HepG2 (cell line): ENCODE measurements around the gene TUBA4B. TPM values are rescaled to one million over a fixed set of nuclear protein-coding genes. Genes with fewer than 3 reads are reported as not detected.

Source experiments
- ARID5B ChIP-seq: IDR thresholded peaks from 2 replicates; pipeline ENCODE4 v1.4.0; 2020; ENCODE audit warnings: mild to moderate bottlenecking, missing genetic modification reagents
- ATF6 ChIP-seq: sonication (generic); formaldehyde crosslinking; conservative IDR thresholded peaks from 2 replicates; pipeline ENCODE4 v1.4.0; 2020; ENCODE audit warnings: missing genetic modification reagents
- FOXA1 ChIP-seq, 2 experiments: fragments of 450-650 bp in 1 of 2; sonication (generic) in 1 of 2; formaldehyde crosslinking in 1 of 2; IDR thresholded peaks; 2 replicates each; pipeline versions ENCODE4 v1.4.0 to v1.6.1; 2016 to 2020; ENCODE audit warnings: missing genetic modification reagents in 1 of 2
- KDM2A ChIP-seq: sonication (generic); formaldehyde crosslinking; IDR thresholded peaks from 2 replicates; pipeline ENCODE4 v1.4.0; 2020; ENCODE audit warnings: low read depth, missing genetic modification reagents, borderline replicate concordance
- MAZ ChIP-seq, 2 experiments: sonication (generic) in 1 of 2; formaldehyde crosslinking in 1 of 2; IDR thresholded peaks; 2 replicates each; pipeline versions ENCODE4 v1.5.0 to v1.6.1; 2012 to 2020; ENCODE audit warnings: low read depth in 2 of 2, mild to moderate bottlenecking in 2 of 2, borderline replicate concordance in 1 of 2, improper control_type of control experiment in 1 of 2, low read length in 1 of 2, missing genetic modification reagents in 1 of 2, moderate library complexity in 1 of 2
- NFYB ChIP-seq: sonication (generic); formaldehyde crosslinking; IDR thresholded peaks from 2 replicates; pipeline ENCODE4 v1.4.0; 2020; ENCODE audit warnings: missing genetic modification reagents
- NR2C2 ChIP-seq: sonication (generic); formaldehyde crosslinking; IDR thresholded peaks from 2 replicates; pipeline ENCODE4 v1.4.0; 2020; ENCODE audit warnings: missing genetic modification reagents, mild to moderate bottlenecking, moderate library complexity, borderline replicate concordance
- PRDM10 ChIP-seq: sonication (generic); formaldehyde crosslinking; IDR thresholded peaks from 2 replicates; pipeline ENCODE4 v1.4.0; 2020; ENCODE audit warnings: low read depth, missing genetic modification reagents
- PRMT3 ChIP-seq: sonication (generic); formaldehyde crosslinking; IDR thresholded peaks from 2 replicates; pipeline ENCODE4 v1.8.1; 2022; ENCODE audit warnings: low read depth, mild to moderate bottlenecking, moderate library complexity, missing genetic modification reagents, borderline replicate concordance
- REL ChIP-seq: sonication (generic); formaldehyde crosslinking; conservative IDR thresholded peaks from 2 replicates; pipeline ENCODE4 v1.8.0; 2022; ENCODE audit warnings: mild to moderate bottlenecking, missing genetic modification reagents, moderate library complexity
- SRSF1 ChIP-seq: fragments of 200-400 bp; formaldehyde crosslinking; optimal IDR thresholded peaks from 2 replicates; pipeline ENCODE3; 2017; ENCODE audit warnings: mild to moderate bottlenecking, low read depth, low read length, moderate library complexity
- ZNF20 ChIP-seq: sonication (generic); formaldehyde crosslinking; IDR thresholded peaks from 2 replicates; pipeline ENCODE4 v1.4.0; 2020; ENCODE audit warnings: mild to moderate bottlenecking, moderate library complexity, missing genetic modification reagents
- ZNF746 ChIP-seq: sonication (generic); formaldehyde crosslinking; IDR thresholded peaks from 2 replicates; pipeline ENCODE4 v1.8.0; 2022; ENCODE audit warnings: mild to moderate bottlenecking, missing genetic modification reagents
- ZNF775 ChIP-seq: sonication (generic); formaldehyde crosslinking; IDR thresholded peaks from 2 replicates; pipeline ENCODE4 v1.4.0; 2020; ENCODE audit warnings: missing genetic modification reagents, mild to moderate bottlenecking, moderate library complexity, borderline replicate concordance
- ZNF782 ChIP-seq: sonication (generic); formaldehyde crosslinking; IDR thresholded peaks from 2 replicates; pipeline ENCODE4 v1.4.0; 2020; ENCODE audit warnings: missing genetic modification reagents, mild to moderate bottlenecking, borderline replicate concordance
- polyA plus RNA-seq, 8 experiments: library from polyadenylated mRNA; depleted of rRNA in 3 of 8; stranded (reverse) in 7 of 8; unstranded in 1 of 8; fragments of >200 nt; fragmentation: Illumina TruSeq in 4 of 8; extraction: Trizol in 4 of 8; gene quantifications; 2 replicates each; pipeline versions ENCODE4 v1.2.1 to v1.2.3, GENCODE V29; 2011 to 2016; ENCODE audit warnings: low read depth in 4 of 8, missing spikeins in 1 of 8, mixed read lengths in 1 of 8; ENCODE audit not compliant: insufficient read depth in 1 of 8
- total RNA-seq, 5 experiments: library from RNA; depleted of rRNA; stranded (reverse); fragments of >200 nt; fragmentation: Illumina TruSeq; extraction: Trizol; gene quantifications; 2 replicates each; pipeline ENCODE4 v1.2.3, GENCODE V29; 2016; ENCODE audit warnings: low read depth in 1 of 5
- TF ChIP-seq, protein P1 (sequence below): sonication (generic); formaldehyde crosslinking; IDR thresholded peaks from 2 replicates; pipeline ENCODE4 v1.8.1; 2022; ENCODE audit warnings: mild to moderate bottlenecking, missing genetic modification reagents

The TUBA4B gene
- total and polyA plus RNA-seq, 2 of the 13 experiments (the other 11 are each of a cell fraction or from before 2014, with no cell fraction given): 0.18 to 0.22 TPM

GRCh38 chr2:219245148-219245898 lies 7.7 kb upstream of the TUBA4B start, which contains the start of the genes GLB1L and STK16 (continued):
- TF ChIP-seq NR2C2: peak; percentile 83
- peak; percentile 91 for TF ChIP-seq ZNF782
- peak; percentile 9 for TF ChIP-seq NFYB (CRISPR knock-in tag)
- 0 out of 2 replicates have a peak, but pooled peaks have one; percentile 61 for TF ChIP-seq ATF6 (CRISPR knock-in tag)
- no peak for TF ChIP-seq REL (CRISPR knock-in tag)
- no peak for TF ChIP-seq FOXA1 (IDR thresholded peaks at IDR 0.05)
- peak; percentile 56 for TF ChIP-seq FOXA1 (CRISPR knock-in tag; IDR thresholded peaks at IDR 0.05)
- no peak for TF ChIP-seq ZNF775 (CRISPR knock-in tag)
- 0 out of 2 replicates have a peak, but pooled peaks have one; percentile 87 for TF ChIP-seq ZNF746 (CRISPR knock-in tag)
- TF ChIP-seq, protein P1, sequence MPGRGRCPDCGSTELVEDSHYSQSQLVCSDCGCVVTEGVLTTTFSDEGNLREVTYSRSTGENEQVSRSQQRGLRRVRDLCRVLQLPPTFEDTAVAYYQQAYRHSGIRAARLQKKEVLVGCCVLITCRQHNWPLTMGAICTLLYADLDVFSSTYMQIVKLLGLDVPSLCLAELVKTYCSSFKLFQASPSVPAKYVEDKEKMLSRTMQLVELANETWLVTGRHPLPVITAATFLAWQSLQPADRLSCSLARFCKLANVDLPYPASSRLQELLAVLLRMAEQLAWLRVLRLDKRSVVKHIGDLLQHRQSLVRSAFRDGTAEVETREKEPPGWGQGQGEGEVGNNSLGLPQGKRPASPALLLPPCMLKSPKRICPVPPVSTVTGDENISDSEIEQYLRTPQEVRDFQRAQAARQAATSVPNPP (CRISPR knock-in tag): no peak
- peak; percentile 83 for TF ChIP-seq PRDM10
- no peak for TF ChIP-seq MAZ (IDR thresholded peaks at IDR 0.05; ENCODE audit: borderline replicate concordance, low read depth, low read length)
- peak; percentile 97 for TF ChIP-seq MAZ (CRISPR knock-in tag; IDR thresholded peaks at IDR 0.05; ENCODE audit: low read depth)
- TF ChIP-seq ARID5B (CRISPR knock-in tag): peak; percentile 74
- TF ChIP-seq SRSF1: no peak
- no peak for TF ChIP-seq PRMT3 (CRISPR knock-in tag)
- no peak for TF ChIP-seq ZNF20
- TF ChIP-seq KDM2A (CRISPR knock-in tag): peak; percentile 98
